ENCODE results near the gene HECTD3.
"Not testable (repeated sequence)": the region's sequence is repeated elsewhere in the genome, so short reads cannot be mapped to it uniquely, and the experiment has no call there.

DNA sequence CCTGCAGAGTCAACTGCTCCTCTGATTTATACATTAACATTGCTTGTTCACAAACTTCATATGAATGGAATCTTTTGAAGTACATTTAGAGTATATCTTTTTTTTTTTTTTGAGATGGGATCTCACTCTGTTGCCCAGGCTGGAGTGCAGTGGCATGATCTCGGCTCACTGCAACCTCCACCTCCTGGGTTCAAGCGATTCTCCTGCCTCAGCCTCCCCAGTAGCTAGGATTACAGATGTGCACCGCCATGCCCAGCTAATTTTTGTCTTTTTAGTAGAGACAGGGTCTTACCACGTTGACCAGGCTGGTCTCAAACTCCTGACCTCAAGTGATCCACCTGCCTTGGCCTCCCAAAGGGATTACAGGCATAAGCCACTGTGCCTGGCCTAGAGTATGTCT lies 33.8 kb downstream of the HECTD3 start:
- TF ChIP-seq POLR2A (IDR thresholded peaks at IDR 0.05; ENCODE audit: low read depth, low read length); SPI1 (IDR thresholded peaks at IDR 0.05; ENCODE audit: low read depth, low read length); TAF1 (IDR thresholded peaks at IDR 0.05; ENCODE audit: low read depth, low read length); POU2F2 (IDR thresholded peaks at IDR 0.05; ENCODE audit: low read depth, low read length); POLR2AphosphoS5 (IDR thresholded peaks at IDR 0.05; ENCODE audit: low read depth, low read length); PAX5 (IDR thresholded peaks at IDR 0.05; ENCODE audit: insufficient read depth, low read length, severe bottlenecking): not testable (repeated sequence)
